Right lobe of liver (tissue), 6 donors: ENCODE measurements around the gene ERICH3. TPM values are rescaled to one million over a fixed set of nuclear protein-coding genes. Genes with fewer than 3 reads are reported as not detected.

Experiments used
- ATAC-seq, 4 donors: fragments of 200-7000 bp; cut with Tn5 transposase; one replicate each; pipeline ENCODE4 v1.9.1; 2020; ENCODE audit warnings: mild to moderate bottlenecking in 4 of 4, moderate library complexity in 4 of 4
- DNase-seq, 3 donors: peaks; one replicate each; pipeline ENCODE4 v3.0.0-alpha.2; 2020
- H3K27ac ChIP-seq, 3 donors: fragments of 200-600 bp; one replicate each; pipeline ENCODE4 v1.8.0; 2022
- H3K27me3 ChIP-seq, 2 donors: fragments of 200-600 bp; one replicate each; pipeline ENCODE4 v1.8.0; 2022
- H3K36me3 ChIP-seq, 4 donors: fragments of 200-600 bp; sonication (generic) in 1 of 4; one replicate each; pipeline versions ENCODE4 v1.5.1 to v1.8.0; 2017 to 2022; ENCODE audit warnings: control low read depth in 1 of 4
- H3K4me1 ChIP-seq, 4 donors: fragments of 200-600 bp; sonication (generic) in 1 of 4; one replicate each; pipeline versions ENCODE4 v1.5.1 to v1.8.0; 2017 to 2022; ENCODE audit warnings: control low read depth in 1 of 4
- H3K4me3 ChIP-seq, 3 donors: fragments of 200-600 bp; one replicate each; pipeline ENCODE4 v1.8.0; 2022
- H3K9me3 ChIP-seq, 4 donors: fragments of 200-600 bp; sonication (generic) in 1 of 4; one replicate each; pipeline versions ENCODE4 v1.5.1 to v1.8.0; 2017 to 2022; ENCODE audit warnings: control low read depth in 1 of 4
- POLR2A ChIP-seq: fragments of 450-650 bp; IDR thresholded peaks from one replicate; pipeline ENCODE4 v1.6.1; 2017; ENCODE audit warnings: antibody characterized with exemption, mild to moderate bottlenecking
- WGBS: methylation state at CpG from one replicate; pipeline ENCODE4 v1.1.6; 2018; ENCODE audit warnings: low coverage, low lambda C conversion rate; ENCODE audit not compliant: insufficient coverage; ENCODE audit errors: missing lambda C conversion rate; 5-methylcytosine and 5-hydroxymethylcytosine counted together
- intact Hi-C, 2 donors: fragments of 100-400 bp; cut with DNase I; formaldehyde crosslinking; loops; one replicate each; pipeline versions ENCODE4 v1.11.2 to v1.14.1; 2022
- total RNA-seq, 6 experiments: library from RNA; depleted of rRNA in 2 of 6; stranded (reverse); fragments of >200 nt in 2 of 6; fragmentation: NEBNext Ultra II Directional in 3 of 6; extraction: Animal tissue kit (Norgen Biotek cat#: 25700) in 3 of 6; gene quantifications; one replicate each; pipeline versions ENCODE4 v1.1.0 to v1.2.4, GENCODE V29; 2016 to 2023
- TF ChIP-seq, protein P1 (sequence below), 4 donors: fragments of 200-600 bp in 3 of 4; fragments of 450-650 bp in 1 of 4; IDR thresholded peaks; one replicate each; pipeline versions ENCODE4 v1.5.1 to v1.8.0; 2016 to 2022; ENCODE audit warnings: antibody characterized with exemption in 4 of 4, mild to moderate bottlenecking in 2 of 4
- donor health status: DM: no; HTN: yes; CAD: no.
- donor health status: DM: no; HTN: no; CAD: no.
- donor health status: DM: no; HTN: no; CAD: no.
- donor health status: DM: no; HTN: yes; CAD: no.
- donor health status: DM: no; HTN: yes; CAD: no.

ERICH3 gene
- total RNA-seq, 6 experiments from 2014 or later, result 0.06 to 0.51 (median 0.14) TPM; not detected in 2

DNA sequence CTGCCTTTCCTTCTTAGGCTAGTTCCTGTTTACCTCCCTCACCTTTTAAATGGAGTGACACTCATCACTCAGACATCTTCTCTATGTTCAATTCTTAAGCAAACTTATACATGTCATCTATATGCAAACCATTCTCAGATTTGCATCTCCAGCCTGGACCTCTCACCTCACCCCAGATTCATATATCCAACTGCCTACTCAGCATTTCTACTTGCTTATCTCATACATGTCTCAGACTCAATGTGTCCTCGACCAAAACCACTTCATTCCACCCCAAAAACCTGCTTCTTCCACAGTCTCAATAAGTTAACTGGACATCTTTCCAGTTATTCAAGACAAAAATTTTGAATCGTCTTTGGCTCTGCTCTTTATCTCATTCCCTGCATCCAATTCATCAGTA lies 62.6 kb downstream of the ERICH3 start:
- TF ChIP-seq POLR2A, result no peak
- TF ChIP-seq, protein P1, sequence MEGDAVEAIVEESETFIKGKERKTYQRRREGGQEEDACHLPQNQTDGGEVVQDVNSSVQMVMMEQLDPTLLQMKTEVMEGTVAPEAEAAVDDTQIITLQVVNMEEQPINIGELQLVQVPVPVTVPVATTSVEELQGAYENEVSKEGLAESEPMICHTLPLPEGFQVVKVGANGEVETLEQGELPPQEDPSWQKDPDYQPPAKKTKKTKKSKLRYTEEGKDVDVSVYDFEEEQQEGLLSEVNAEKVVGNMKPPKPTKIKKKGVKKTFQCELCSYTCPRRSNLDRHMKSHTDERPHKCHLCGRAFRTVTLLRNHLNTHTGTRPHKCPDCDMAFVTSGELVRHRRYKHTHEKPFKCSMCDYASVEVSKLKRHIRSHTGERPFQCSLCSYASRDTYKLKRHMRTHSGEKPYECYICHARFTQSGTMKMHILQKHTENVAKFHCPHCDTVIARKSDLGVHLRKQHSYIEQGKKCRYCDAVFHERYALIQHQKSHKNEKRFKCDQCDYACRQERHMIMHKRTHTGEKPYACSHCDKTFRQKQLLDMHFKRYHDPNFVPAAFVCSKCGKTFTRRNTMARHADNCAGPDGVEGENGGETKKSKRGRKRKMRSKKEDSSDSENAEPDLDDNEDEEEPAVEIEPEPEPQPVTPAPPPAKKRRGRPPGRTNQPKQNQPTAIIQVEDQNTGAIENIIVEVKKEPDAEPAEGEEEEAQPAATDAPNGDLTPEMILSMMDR (IDR thresholded peaks at IDR 0.05), result no peak
- H3K27me3 ChIP-seq, result no peaks in the 10 kb centered on the region
- no peaks in the 10 kb centered on the region for H3K36me3 ChIP-seq
- DNase-seq (no peak), ATAC-seq (no peak)
- H3K4me1 ChIP-seq, result no peaks in the 10 kb centered on the region
- 69% methylated on average over 2 of the region's 2 CpGs for WGBS
- no peak overlapping the region for H3K27ac ChIP-seq
- no peaks in the 10 kb centered on the region for H3K9me3 ChIP-seq
- intact Hi-C loops, result no loop called here
- no peak overlapping the region for H3K4me3 ChIP-seq

DNA sequence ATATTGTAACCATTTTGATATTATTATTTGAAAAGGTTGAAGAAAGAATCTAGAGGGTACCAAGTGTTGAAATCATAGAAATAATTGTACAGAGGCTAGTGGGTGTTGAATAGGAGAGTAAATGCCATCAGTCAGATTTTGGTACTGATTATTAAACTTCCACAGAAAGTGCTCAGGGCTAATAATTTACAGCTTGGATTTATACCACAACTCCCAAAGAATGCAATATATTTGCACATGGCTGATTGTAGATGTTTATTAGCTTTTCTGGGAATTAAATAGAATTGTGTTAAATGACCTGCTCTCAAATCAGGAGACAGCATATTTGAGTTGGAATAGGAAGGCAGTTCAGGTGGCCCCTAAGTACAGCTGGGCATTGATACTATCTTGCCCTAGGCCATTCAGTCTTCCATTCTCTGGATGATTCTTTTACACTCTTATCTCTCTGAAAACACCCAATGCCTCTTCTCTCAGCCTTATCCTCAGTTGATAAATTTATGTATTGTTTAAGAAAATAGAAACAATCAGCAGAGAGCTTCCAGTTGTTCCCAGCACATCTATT lies 63.7 kb downstream of the ERICH3 start:
- Histone ChIP-seq H3K36me3 (no peaks in the 10 kb centered on the region), H3K27ac (no peak overlapping the region), H3K4me3 (no peak overlapping the region), H3K4me1 (no peaks in the 10 kb centered on the region), H3K27me3 (no peaks in the 10 kb centered on the region), H3K9me3 (no peaks in the 10 kb centered on the region)
- TF ChIP-seq POLR2A, result no peak
- TF ChIP-seq, protein P1 (IDR thresholded peaks at IDR 0.05), result no peak
- intact Hi-C loops, result no loop called here
- ATAC-seq, result peak in 1 of 4 donors; percentile 62
- no peak for DNase-seq

GRCh38 chr1:74596717-74597116 lies 76.9 kb downstream of the ERICH3 start:
- Histone ChIP-seq H3K4me3 (no peak overlapping the region), H3K27me3 (no peaks in the 10 kb centered on the region), H3K4me1 (peaks cover 0 to 14% (median 4%) of the 10 kb centered on the region in 4 donors), H3K9me3 (no peaks in the 10 kb centered on the region), H3K36me3 (no peaks in the 10 kb centered on the region), H3K27ac (no peak overlapping the region)
- DNase-seq, result no peak
- intact Hi-C loops, result no loop called here
- no peak for ATAC-seq
- WGBS, result 60% methylated on average over 1 of the region's 2 CpGs
- no peak for TF ChIP-seq POLR2A
- TF ChIP-seq, protein P1 (IDR thresholded peaks at IDR 0.05), result no peak

DNA sequence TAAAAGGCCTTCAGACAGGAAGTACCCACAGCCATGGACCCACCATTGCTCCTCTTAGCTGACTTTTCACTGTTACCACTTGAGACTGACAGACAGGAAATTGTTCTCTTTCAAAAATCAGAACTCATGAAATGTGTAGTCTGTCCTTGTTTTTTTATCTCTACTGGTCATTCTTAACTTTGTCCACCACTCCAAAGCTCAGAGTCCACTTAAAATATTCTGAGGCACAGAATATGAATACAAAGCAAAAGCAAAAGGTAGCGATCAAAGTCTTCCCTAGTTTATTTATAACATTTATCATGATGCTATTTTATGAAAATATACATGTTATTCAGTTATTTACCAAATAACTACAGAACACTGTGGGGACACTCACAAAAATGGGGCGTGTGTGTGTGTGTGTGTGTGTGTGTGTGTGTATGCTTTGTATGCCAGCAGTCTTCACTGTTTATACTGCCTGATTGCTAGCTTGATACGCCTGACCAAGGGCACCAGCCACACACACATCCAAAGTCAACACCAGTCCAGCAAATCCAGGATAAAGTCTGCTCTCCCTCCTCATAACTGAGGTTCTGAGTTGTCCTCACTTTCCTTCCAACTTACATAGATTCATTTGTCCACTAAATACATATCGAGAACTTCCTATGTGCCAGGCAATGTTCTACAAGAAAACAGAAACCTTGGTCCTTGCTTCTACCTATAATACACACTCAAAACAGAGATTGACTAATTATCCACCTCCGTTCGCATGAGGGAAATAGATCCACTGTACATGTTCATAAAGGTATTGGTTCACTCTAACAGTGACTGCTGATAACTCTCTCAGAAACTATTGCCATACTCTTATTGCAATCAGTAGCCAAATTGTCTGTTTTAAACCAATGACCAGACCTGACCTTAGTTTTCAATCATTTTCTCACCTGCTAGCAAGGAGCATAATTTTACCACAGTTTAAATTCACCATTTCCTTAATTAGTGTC lies 79.4 kb downstream of the ERICH3 start:
- TF ChIP-seq POLR2A, result no peak
- TF ChIP-seq, protein P1 (IDR thresholded peaks at IDR 0.05), result no peak
- no peaks in the 10 kb centered on the region for H3K27me3 ChIP-seq
- H3K9me3 ChIP-seq, result no peaks in the 10 kb centered on the region
- peak; percentile 96 to 99 (median 98) for ATAC-seq
- H3K4me3 ChIP-seq, result peak overlapping the region in 1 of 3 donors; percentile 25
- peak; percentile 46 to 86 (median 79) for DNase-seq
- H3K27ac ChIP-seq, result peak overlapping the region; percentile 40 to 88 (median 86)
- no peaks in the 10 kb centered on the region for H3K36me3 ChIP-seq
- H3K4me1 ChIP-seq, result peaks cover 0 to 14% (median 4%) of the 10 kb centered on the region in 4 donors
- WGBS, result 27% methylated on average over 6 of the region's 6 CpGs
- intact Hi-C loops, result no loop called here
